OCI-LY1 (cell line): ENCODE measurements around the gene TP73.

ENCODE experiments used
- H2AFZ ChIP-seq: fragments of 200-600 bp; sonication (generic), shearing (Covaris generic); 2 replicates; pipeline ENCODE4 v1.6.0; 2014; ENCODE audit warnings: antibody characterized with exemption, mild to moderate bottlenecking, low read length
- H3F3A ChIP-seq: fragments of 200-600 bp; sonication (generic), shearing (Covaris generic); 2 replicates; pipeline ENCODE4 v1.6.0; 2014; ENCODE audit warnings: mild to moderate bottlenecking, antibody characterized with exemption, low read length, moderate library complexity; ENCODE audit not compliant: insufficient read depth
- H3K27ac ChIP-seq: fragments of 200-600 bp; sonication (generic); 2 replicates; pipeline ENCODE4 v1.5.1; 2014; ENCODE audit warnings: low read length, mixed run types, mild to moderate bottlenecking, low read depth; ENCODE audit not compliant: poor library complexity, severe bottlenecking
- H3K27me3 ChIP-seq: fragments of 200-600 bp; sonication (generic); 2 replicates; pipeline ENCODE4 v1.6.0; 2014; ENCODE audit warnings: antibody characterized with exemption, mild to moderate bottlenecking, low read length, moderate library complexity; ENCODE audit not compliant: insufficient read depth
- H3K36me3 ChIP-seq: fragments of 200-600 bp; sonication (generic); 2 replicates; pipeline ENCODE4 v1.6.1; 2014; ENCODE audit warnings: mild to moderate bottlenecking, antibody characterized with exemption, low read length, moderate library complexity, mixed read lengths; ENCODE audit not compliant: insufficient read depth
- H3K4me1 ChIP-seq: fragments of 200-600 bp; sonication (generic); 2 replicates; pipeline ENCODE4 v1.5.1; 2014; ENCODE audit warnings: mild to moderate bottlenecking, low read length, moderate library complexity; ENCODE audit not compliant: insufficient read depth, severe bottlenecking
- H3K4me2 ChIP-seq: fragments of 200-600 bp; sonication (generic), shearing (Covaris generic); 2 replicates; pipeline ENCODE4 v1.6.1; 2014; ENCODE audit warnings: low read length
- H3K4me3 ChIP-seq: fragments of 200-600 bp; sonication (generic); 2 replicates; pipeline ENCODE4 v1.5.1; 2014; ENCODE audit warnings: low read length, low read depth, mild to moderate bottlenecking, mixed read lengths; ENCODE audit not compliant: poor library complexity, severe bottlenecking
- H3K79me2 ChIP-seq: fragments of 200-600 bp; shearing (Covaris generic); 2 replicates; pipeline ENCODE4 v1.6.1; 2016; ENCODE audit warnings: mixed run types, low read length, mixed read lengths; ENCODE audit not compliant: insufficient read depth
- H3K9ac ChIP-seq: fragments of 200-600 bp; sonication (generic), shearing (Covaris generic); 2 replicates; pipeline ENCODE4 v1.6.1; 2014; ENCODE audit warnings: mild to moderate bottlenecking, low read length, mixed read lengths
- H3K9me2 ChIP-seq: fragments of 200-600 bp; sonication (generic), shearing (Covaris generic); 2 replicates; pipeline ENCODE4 v1.6.1; 2014; ENCODE audit warnings: low read depth, mild to moderate bottlenecking, low read length, mixed read lengths
- H3K9me3 ChIP-seq: fragments of 200-600 bp; shearing (Covaris generic); 2 replicates; pipeline ENCODE4 v1.6.1; 2014; ENCODE audit warnings: low read length, mixed read lengths
- H4K20me1 ChIP-seq: fragments of 200-600 bp; sonication (generic), shearing (Covaris generic); 2 replicates; pipeline ENCODE4 v1.6.0; 2016; ENCODE audit warnings: mild to moderate bottlenecking, low read length; ENCODE audit not compliant: insufficient read depth
- EZH2 ChIP-seq: fragments of 200-600 bp; sonication (generic), shearing (Covaris generic); IDR thresholded peaks from 2 replicates; pipeline ENCODE4 v1.8.0; 2017; ENCODE audit warnings: borderline replicate concordance, mixed run types, mild to moderate bottlenecking, antibody characterized with exemption, low read length, moderate library complexity, mixed read lengths
- TF ChIP-seq, protein P1 (sequence below): fragments of 200-600 bp; sonication (generic), shearing (Covaris generic); IDR thresholded peaks from 2 replicates; pipeline ENCODE4 v1.5.1; 2017; ENCODE audit warnings: mild to moderate bottlenecking, antibody characterized with exemption, low read length, moderate library complexity, mixed read lengths

The TP73 gene

DNA sequence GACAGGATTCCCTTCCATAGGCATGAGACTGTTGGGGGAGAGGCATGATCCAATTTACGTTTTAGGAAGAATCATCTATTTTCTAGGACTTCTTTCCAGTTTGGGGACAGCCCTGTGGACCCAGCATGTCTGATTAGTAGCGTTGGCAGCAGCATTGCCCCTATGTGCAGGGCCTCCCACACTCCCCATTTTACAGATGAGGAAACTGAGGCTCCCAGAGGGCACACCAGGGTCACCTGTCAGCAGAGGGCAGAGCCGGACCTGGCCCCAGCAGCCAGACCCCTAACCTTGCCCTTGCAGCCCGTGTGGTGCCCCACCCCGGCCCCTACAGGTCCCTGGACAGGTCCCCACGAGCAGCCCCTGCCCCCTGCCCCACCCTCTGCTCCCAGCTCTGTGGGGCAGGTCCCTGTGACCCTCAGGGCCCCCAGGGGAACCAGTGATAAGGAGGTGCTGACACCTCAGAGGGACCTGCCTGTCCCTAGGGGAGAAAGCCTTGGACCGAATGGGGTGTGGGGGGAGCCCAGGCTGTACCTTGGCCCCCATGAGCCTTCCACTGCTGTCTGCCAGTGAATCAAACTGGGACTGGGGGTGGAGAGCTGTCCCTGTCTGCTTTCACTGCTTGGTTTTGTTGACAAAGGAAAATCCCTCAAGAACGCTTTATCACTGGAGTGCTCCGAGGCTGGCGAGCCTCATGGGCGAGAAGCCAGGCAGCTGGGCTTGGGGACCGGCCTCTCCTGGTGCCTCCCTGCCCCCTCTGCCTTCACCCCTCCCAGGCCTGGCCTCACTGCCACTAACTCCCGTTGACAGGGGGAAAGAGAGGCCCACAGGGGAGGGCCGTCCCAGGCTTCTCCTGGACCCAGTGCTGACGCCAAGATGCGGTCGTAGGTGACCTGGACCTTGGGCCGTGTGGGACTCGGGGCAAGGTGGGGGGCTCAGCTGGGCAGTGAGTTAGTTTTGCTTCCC lies 60.5 kb downstream of the TP73 start:
- no peak overlapping the region for H3K27ac ChIP-seq
- no peak overlapping the region for H3K4me3 ChIP-seq
- H3K9me2 ChIP-seq = no peaks in the 10 kb centered on the region
- no peaks in the 10 kb centered on the region for H3K27me3 ChIP-seq
- H3K36me3 ChIP-seq = no peaks in the 10 kb centered on the region
- H4K20me1 ChIP-seq = no peaks in the 10 kb centered on the region
- no peak overlapping the region for H2AFZ ChIP-seq
- no peaks in the 10 kb centered on the region for H3K4me1 ChIP-seq
- H3F3A ChIP-seq = no peaks in the 10 kb centered on the region
- TF ChIP-seq, protein P1, sequence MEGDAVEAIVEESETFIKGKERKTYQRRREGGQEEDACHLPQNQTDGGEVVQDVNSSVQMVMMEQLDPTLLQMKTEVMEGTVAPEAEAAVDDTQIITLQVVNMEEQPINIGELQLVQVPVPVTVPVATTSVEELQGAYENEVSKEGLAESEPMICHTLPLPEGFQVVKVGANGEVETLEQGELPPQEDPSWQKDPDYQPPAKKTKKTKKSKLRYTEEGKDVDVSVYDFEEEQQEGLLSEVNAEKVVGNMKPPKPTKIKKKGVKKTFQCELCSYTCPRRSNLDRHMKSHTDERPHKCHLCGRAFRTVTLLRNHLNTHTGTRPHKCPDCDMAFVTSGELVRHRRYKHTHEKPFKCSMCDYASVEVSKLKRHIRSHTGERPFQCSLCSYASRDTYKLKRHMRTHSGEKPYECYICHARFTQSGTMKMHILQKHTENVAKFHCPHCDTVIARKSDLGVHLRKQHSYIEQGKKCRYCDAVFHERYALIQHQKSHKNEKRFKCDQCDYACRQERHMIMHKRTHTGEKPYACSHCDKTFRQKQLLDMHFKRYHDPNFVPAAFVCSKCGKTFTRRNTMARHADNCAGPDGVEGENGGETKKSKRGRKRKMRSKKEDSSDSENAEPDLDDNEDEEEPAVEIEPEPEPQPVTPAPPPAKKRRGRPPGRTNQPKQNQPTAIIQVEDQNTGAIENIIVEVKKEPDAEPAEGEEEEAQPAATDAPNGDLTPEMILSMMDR = no peak
- TF ChIP-seq EZH2 = no peak
- H3K4me2 ChIP-seq = no peak overlapping the region
- H3K9me3 ChIP-seq = no peaks in the 10 kb centered on the region
- no peaks in the 10 kb centered on the region for H3K79me2 ChIP-seq
- H3K9ac ChIP-seq = no peak overlapping the region

DNA sequence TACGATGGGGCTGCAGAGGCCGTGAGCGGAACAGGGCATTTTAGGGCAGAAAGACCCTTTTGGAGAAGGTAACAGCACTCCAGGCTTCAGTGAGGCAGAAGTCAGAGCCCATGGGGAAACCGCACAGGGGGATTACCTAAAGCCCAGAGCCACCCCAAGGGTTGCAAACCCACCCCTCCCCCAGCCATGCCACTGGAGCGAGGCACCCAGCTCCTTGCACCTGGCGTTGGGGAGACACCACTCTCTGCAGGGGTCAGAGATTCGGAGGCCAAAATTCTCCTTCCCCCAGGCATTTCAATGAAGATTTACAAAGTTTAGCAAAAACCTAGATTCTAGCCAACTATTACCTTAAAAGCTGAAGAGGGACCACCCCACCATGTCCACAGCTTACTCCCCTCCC lies 61.5 kb downstream of the TP73 start:
- Histone ChIP-seq H3K27ac (no peak overlapping the region), H3K9ac (no peak overlapping the region), H3K36me3 (no peaks in the 10 kb centered on the region), H3K27me3 (no peaks in the 10 kb centered on the region; the same call in 1 of the 2 replicates), H3K79me2 (no peaks in the 10 kb centered on the region), H3K9me3 (no peaks in the 10 kb centered on the region), H3F3A (no peaks in the 10 kb centered on the region), H2AFZ (no peak overlapping the region), H3K4me2 (no peak overlapping the region), H3K4me3 (no peak overlapping the region), H3K4me1 (no peaks in the 10 kb centered on the region), H4K20me1 (no peaks in the 10 kb centered on the region), H3K9me2 (no peaks in the 10 kb centered on the region)
- TF ChIP-seq EZH2 = no peak
- TF ChIP-seq, protein P1 = no peak

DNA sequence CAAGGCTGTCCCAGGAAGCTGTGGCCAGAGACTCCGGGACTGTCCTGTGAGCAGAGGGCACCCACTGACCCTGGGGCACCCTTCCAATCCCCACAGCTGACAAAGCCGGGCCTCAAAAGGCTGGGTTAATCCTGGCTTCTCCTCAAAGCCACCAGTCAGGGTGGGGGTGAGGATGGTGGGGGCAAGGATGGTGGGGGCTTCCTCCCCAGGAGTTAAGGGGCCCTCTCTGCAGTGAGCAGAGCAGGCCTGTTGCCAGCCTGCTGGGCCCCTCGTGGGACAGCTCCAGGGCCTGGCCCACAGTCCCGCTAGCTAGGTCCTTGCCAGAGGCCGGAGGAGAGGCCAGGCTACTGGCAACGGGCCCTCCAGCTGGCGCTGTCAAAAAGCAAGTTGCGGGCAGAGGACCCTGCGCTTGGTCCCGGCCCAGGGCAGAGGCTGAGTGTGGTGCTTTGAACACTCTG lies 62.0 kb downstream of the TP73 start:
- no peaks in the 10 kb centered on the region for H3F3A ChIP-seq
- no peak for TF ChIP-seq EZH2
- TF ChIP-seq, protein P1 = no peak
- H3K36me3 ChIP-seq = no peaks in the 10 kb centered on the region
- no peaks in the 10 kb centered on the region for H3K9me3 ChIP-seq
- no peak overlapping the region for H3K9ac ChIP-seq
- no peaks in the 10 kb centered on the region; the same call in 1 of the 2 replicates for H3K27me3 ChIP-seq
- H3K4me3 ChIP-seq = no peak overlapping the region
- no peak overlapping the region for H3K27ac ChIP-seq
- H3K4me1 ChIP-seq = no peaks in the 10 kb centered on the region
- no peaks in the 10 kb centered on the region for H4K20me1 ChIP-seq
- H3K79me2 ChIP-seq = no peaks in the 10 kb centered on the region
- no peak overlapping the region for H3K4me2 ChIP-seq
- H2AFZ ChIP-seq = no peak overlapping the region
- no peaks in the 10 kb centered on the region for H3K9me2 ChIP-seq
